ENCODE results near the gene PLBD1. TPM values are rescaled to one million over a fixed set of nuclear protein-coding genes. Genes with fewer than 3 reads are reported as not detected.

PLBD1 gene
- total RNA-seq, 1 donor from 2014 or later, result 15.2 TPM

- intact Hi-C loops (cut with DNase I), result no loop called here
- no peak for TF ChIP-seq CTCF (IDR thresholded peaks at IDR 0.05)
These were observed 3.2 kb downstream of the PLBD1 start for GRCh38 chr12:14564336-14564959.

GRCh38 chr12:14563046-14563445 lies 4.6 kb downstream of the PLBD1 start:
- Histone ChIP-seq H3K36me3 (no peaks in the 10 kb centered on the region), H3K27me3 (no peaks in the 10 kb centered on the region), H3K27ac (no peak overlapping the region), H3K9me3 (no peaks in the 10 kb centered on the region), H3K4me3 (no peak overlapping the region), H3K4me1 (no peaks in the 10 kb centered on the region)
- TF ChIP-seq CTCF (IDR thresholded peaks at IDR 0.05), result no peak
- intact Hi-C loops (cut with DNase I), result no loop called here
- DNase-seq (ENCODE audit: low spot score in 2 of 2), result no peak

More at GRCh38 chr12:14564336-14564959, 3.2 kb downstream of the PLBD1 start:
- Histone ChIP-seq H3K4me3 (no peak overlapping the region), H3K9me3 (peaks cover 0 to 3% of the 10 kb centered on the region in 2 donors), H3K36me3 (no peaks in the 10 kb centered on the region), H3K27ac (no peak overlapping the region), H3K27me3 (no peaks in the 10 kb centered on the region), H3K4me1 (no peaks in the 10 kb centered on the region)
- DNase-seq (ENCODE audit: low spot score in 2 of 2), result no peak

GRCh38 chr12:14562279-14562678 lies 5.4 kb downstream of the PLBD1 start:
- Histone ChIP-seq H3K4me1 (no peaks in the 10 kb centered on the region), H3K27ac (no peak overlapping the region), H3K4me3 (no peak overlapping the region), H3K9me3 (no peaks in the 10 kb centered on the region), H3K27me3 (no peaks in the 10 kb centered on the region), H3K36me3 (no peaks in the 10 kb centered on the region)
- no peak for DNase-seq (ENCODE audit: low spot score in 2 of 2)
- no peak for TF ChIP-seq CTCF (IDR thresholded peaks at IDR 0.05)
- intact Hi-C loops (cut with DNase I), result no loop called here

- Histone ChIP-seq H3K4me3 (no peak overlapping the region), H3K27ac (no peak overlapping the region), H3K27me3 (no peaks in the 10 kb centered on the region), H3K4me1 (no peaks in the 10 kb centered on the region), H3K9me3 (no peaks in the 10 kb centered on the region), H3K36me3 (no peaks in the 10 kb centered on the region)
- intact Hi-C loops (cut with DNase I), result no loop called here
- no peak for TF ChIP-seq CTCF (IDR thresholded peaks at IDR 0.05)
- no peak for DNase-seq (ENCODE audit: low spot score in 2 of 2)
These were observed 5.9 kb downstream of the PLBD1 start for GRCh38 chr12:14561677-14562238.

GRCh38 chr12:14560904-14561574 lies 6.6 kb downstream of the PLBD1 start:
- Histone ChIP-seq H3K27me3 (no peaks in the 10 kb centered on the region), H3K4me3 (no peak overlapping the region), H3K4me1 (no peaks in the 10 kb centered on the region), H3K36me3 (no peaks in the 10 kb centered on the region), H3K27ac (no peak overlapping the region), H3K9me3 (no peaks in the 10 kb centered on the region)
- DNase-seq (ENCODE audit: low spot score in 2 of 2), result no peak
- intact Hi-C loops (cut with DNase I), result no loop called here
- TF ChIP-seq CTCF (IDR thresholded peaks at IDR 0.05), result no peak

Data from ascending aorta (tissue), 2 donors.